ENCODE results near the gene LGI4. TPM values are rescaled to one million over a fixed set of nuclear protein-coding genes. Genes with fewer than 3 reads are reported as not detected.
"Not testable (repeated sequence)": the region's sequence is repeated elsewhere in the genome, so short reads cannot be mapped to it uniquely, and the experiment has no call there.

LGI4 gene
- total RNA-seq, 1 donor from 2014 or later: 8.1 TPM

- DNase-seq (ENCODE audit: low spot score): no peak
- intact Hi-C loops (cut with DNase I): no loop called here
Measured at GRCh38 chr19:35162471-35163326, 27.8 kb upstream of the LGI4 start.

- DNase-seq (ENCODE audit: low spot score): no peak
- intact Hi-C loops (cut with DNase I): no loop called here
Measured at GRCh38 chr19:35161434-35161743, 26.5 kb upstream of the LGI4 start.

GRCh38 chr19:35160629-35161433, 26.0 kb upstream of the LGI4 start:
- intact Hi-C loops (cut with DNase I): no loop called here

GRCh38 chr19:35159606-35160005, 24.7 kb upstream of the LGI4 start:
- intact Hi-C loops (cut with DNase I): no loop called here

More at GRCh38 chr19:35160629-35161433, 26.0 kb upstream of the LGI4 start:
- DNase-seq (ENCODE audit: low spot score): no peak

GRCh38 chr19:35157431-35157830, 22.6 kb upstream of the LGI4 start:
- no peak for DNase-seq (ENCODE audit: low spot score)
- intact Hi-C loops (cut with DNase I): no loop called here

More at GRCh38 chr19:35159606-35160005, 24.7 kb upstream of the LGI4 start:
- DNase-seq (ENCODE audit: low spot score): no peak

GRCh38 chr19:35156673-35157014, 21.8 kb upstream of the LGI4 start:
- no peak for DNase-seq (ENCODE audit: low spot score)
- intact Hi-C loops (cut with DNase I): no loop called here

GRCh38 chr19:35155981-35156672, 21.3 kb upstream of the LGI4 start:
- intact Hi-C loops (cut with DNase I): no loop called here
- DNase-seq (ENCODE audit: low spot score): no peak

- intact Hi-C loops (cut with DNase I): no loop called here
- DNase-seq (ENCODE audit: low spot score): no peak
Measured at GRCh38 chr19:35155441-35155840, 20.6 kb upstream of the LGI4 start.

- peak; percentile 93 for DNase-seq (ENCODE audit: low spot score)
Measured at GRCh38 chr19:35154525-35155406, 19.9 kb upstream of the LGI4 start, which contains the start of gene FXYD5. Gene FXYD5 (plus strand): TSS chr19:35154735. CDS start chr19:35155551, 816 bp downstream.

GRCh38 chr19:35153701-35154524, 19.1 kb upstream of the LGI4 start:
- DNase-seq (ENCODE audit: low spot score): no peak
- intact Hi-C loops (cut with DNase I): no loop called here

More at GRCh38 chr19:35154525-35155406, 19.9 kb upstream of the LGI4 start, which contains the start of gene FXYD5:
- intact Hi-C loops (cut with DNase I): no loop called here

GRCh38 chr19:35153129-35153522, 18.3 kb upstream of the LGI4 start:
- DNase-seq (ENCODE audit: low spot score); intact Hi-C loops (cut with DNase I): not testable (repeated sequence)

GRCh38 chr19:35151273-35152065, 16.6 kb upstream of the LGI4 start:
- no peak for DNase-seq (ENCODE audit: low spot score)
- intact Hi-C loops (cut with DNase I): no loop called here

- DNase-seq (ENCODE audit: low spot score): no peak
- intact Hi-C loops (cut with DNase I): no loop called here
Measured at GRCh38 chr19:35150445-35150844, 15.6 kb upstream of the LGI4 start.

- intact Hi-C loops (cut with DNase I): no loop called here
- no peak for DNase-seq (ENCODE audit: low spot score)
Measured at GRCh38 chr19:35149463-35149862, 14.6 kb upstream of the LGI4 start.

- intact Hi-C loops (cut with DNase I): no loop called here
- DNase-seq (ENCODE audit: low spot score): no peak
Measured at GRCh38 chr19:35146746-35147459, 12.0 kb upstream of the LGI4 start.

GRCh38 chr19:35144600-35145436, 10.0 kb upstream of the LGI4 start:
- intact Hi-C loops (cut with DNase I): no loop called here
- DNase-seq (ENCODE audit: low spot score): no peak
